NT2/D1 (cell line): ENCODE data around the gene TSPAN14.

ENCODE experiments used
- YY1 ChIP-seq: IDR thresholded peaks from 2 replicates; pipeline ENCODE4 v1.6.1; 2011; ENCODE audit not compliant: insufficient read length, insufficient read depth
- ZNF274 ChIP-seq: IDR thresholded peaks from 2 replicates; pipeline ENCODE4 v1.6.1; 2011; ENCODE audit warnings: mild to moderate bottlenecking, low read depth, low read length

GRCh38 chr10:80504897-80505465 lies 50.9 kb downstream of the TSPAN14 start:
- TF ChIP-seq ZNF274 = no peak
- no peak for TF ChIP-seq YY1
